ENCODE measurements around the gene AMOT.
A peak's percentile ranks its signal among the peaks of the same experiment; 100 is the strongest.

The AMOT gene

DNA sequence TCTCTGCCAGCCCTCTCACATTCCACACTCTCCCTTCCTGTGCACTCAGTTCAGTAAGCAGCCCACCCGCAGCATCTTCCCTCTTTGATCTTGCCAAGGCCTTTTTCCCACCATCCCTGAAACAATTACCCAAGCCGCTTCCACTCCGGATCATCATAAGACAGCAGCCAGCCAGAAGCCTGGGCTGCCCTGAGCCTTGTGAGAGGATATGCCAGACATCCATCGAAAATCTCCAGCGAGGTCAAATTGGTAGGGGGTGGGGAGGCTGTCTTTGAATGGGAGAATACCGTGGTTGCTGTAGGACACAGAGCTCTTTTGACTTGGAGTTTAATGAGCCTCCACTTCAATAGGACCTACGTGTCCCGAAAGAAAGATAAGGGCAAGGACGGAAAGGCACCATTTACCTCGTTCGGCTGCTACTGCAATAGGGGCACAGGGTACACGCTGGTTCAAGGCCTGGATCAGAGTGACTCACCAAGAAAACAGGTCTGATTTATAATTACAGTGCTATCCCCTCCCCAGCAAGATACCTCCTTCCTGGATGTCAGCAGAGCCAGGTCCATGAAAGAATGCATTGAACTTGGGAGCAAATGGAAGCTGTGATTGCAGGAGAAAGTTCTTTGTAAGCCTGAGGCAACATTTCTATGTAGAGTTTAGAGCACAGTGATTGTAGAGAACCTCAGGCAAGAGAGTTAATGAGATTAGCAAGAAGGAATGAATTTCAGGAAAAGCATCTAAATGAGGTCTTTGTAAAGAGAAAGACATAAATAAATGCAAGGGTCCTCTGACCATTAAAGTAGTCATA is 39.5 kb downstream of the AMOT start:
- no peak overlapping the region for H3K27ac Mint-ChIP-seq
- peaks cover 5% of the 10 kb centered on the region for H3K36me3 Mint-ChIP-seq (ENCODE audit: low read depth)
- no peaks in the 10 kb centered on the region for H3K27me3 Mint-ChIP-seq
- H3K9me3 Mint-ChIP-seq: peaks cover 8% of the 10 kb centered on the region
- peaks cover 2% of the 10 kb centered on the region for H3K4me1 Mint-ChIP-seq
- H3K4me3 Mint-ChIP-seq: no peak overlapping the region
- ATAC-seq (no peak), DNase-seq (no peak)

DNA sequence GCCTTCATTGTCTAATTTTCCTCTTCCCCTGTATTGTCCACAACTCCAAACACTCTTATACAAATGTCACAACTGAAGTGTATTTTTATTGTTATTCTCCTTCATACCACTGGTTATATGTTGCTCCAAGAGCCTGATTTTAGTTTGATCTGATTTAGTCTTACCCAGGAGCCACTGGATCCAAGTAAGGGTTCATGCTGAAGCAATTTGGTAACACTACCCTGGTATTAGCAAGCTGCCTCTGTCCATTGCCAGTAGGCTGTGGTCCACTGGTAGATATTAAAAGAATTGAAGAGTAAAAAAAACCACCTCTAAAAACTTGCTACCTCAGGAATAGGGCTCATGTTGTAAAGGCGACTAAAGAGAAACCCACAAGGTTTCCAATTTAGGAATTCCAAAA is 41.2 kb downstream of the AMOT start:
- Mint-ChIP-seq H3K36me3 (ENCODE audit: low read depth) (peaks cover 5% of the 10 kb centered on the region), H3K4me1 (peaks cover 2% of the 10 kb centered on the region), H3K4me3 (no peak overlapping the region), H3K27ac (no peak overlapping the region), H3K27me3 (no peaks in the 10 kb centered on the region), H3K9me3 (peaks cover 8% of the 10 kb centered on the region)
- ATAC-seq: no peak
- no peak for DNase-seq

DNA sequence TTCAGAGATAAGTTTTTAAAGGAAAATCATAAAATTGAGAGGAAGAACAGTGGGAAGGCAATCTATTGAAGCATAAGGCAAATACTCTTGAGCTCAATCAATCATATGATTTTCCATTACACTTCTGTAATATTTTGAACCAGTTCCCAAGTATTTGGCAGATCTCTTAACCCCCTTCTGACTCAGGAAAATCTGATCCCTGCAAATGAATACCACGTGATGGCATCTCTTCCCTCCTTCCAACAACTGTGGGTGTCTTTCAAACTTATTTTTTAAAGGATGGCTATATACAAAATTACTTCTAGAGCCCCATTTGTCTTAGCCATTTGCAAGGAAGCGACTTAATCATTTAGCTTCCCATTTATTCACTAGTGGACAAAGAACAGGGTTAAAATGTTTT is 41.9 kb downstream of the AMOT start:
- no peak overlapping the region for H3K4me3 Mint-ChIP-seq
- H3K9me3 Mint-ChIP-seq: peaks cover 8% of the 10 kb centered on the region
- DNase-seq: no peak
- H3K27ac Mint-ChIP-seq: no peak overlapping the region
- peaks cover 5% of the 10 kb centered on the region for H3K36me3 Mint-ChIP-seq (ENCODE audit: low read depth)
- no peak for ATAC-seq
- H3K27me3 Mint-ChIP-seq: no peaks in the 10 kb centered on the region
- peaks cover 2% of the 10 kb centered on the region for H3K4me1 Mint-ChIP-seq

DNA sequence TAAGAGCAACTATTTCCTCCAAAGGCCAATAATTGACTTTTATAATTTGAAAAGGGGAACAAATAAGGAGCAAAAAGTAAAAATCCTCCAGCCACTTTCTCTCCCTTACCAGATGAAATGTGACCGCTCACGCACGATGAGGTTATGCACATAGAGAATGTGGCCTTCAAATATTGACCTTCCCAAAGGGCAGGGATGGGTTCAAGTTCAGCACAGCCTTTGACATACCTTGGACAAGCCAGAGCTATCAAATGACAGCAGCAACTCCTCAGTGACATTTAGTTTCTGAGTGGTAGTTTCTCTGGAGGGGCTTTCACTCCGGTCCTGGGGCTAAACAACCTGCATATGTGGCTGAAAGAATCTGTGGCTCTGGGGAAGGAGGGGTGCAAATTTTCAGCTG is 50.7 kb downstream of the AMOT start:
- ATAC-seq: peak; percentile 52
- Mint-ChIP-seq H3K4me1 (peaks cover 15% of the 10 kb centered on the region), H3K36me3 (ENCODE audit: low read depth) (peaks cover 3% of the 10 kb centered on the region), H3K27me3 (no peaks in the 10 kb centered on the region), H3K27ac (peak overlapping the region; percentile 56), H3K9me3 (no peaks in the 10 kb centered on the region), H3K4me3 (no peak overlapping the region)
- DNase-seq: no peak

DNA sequence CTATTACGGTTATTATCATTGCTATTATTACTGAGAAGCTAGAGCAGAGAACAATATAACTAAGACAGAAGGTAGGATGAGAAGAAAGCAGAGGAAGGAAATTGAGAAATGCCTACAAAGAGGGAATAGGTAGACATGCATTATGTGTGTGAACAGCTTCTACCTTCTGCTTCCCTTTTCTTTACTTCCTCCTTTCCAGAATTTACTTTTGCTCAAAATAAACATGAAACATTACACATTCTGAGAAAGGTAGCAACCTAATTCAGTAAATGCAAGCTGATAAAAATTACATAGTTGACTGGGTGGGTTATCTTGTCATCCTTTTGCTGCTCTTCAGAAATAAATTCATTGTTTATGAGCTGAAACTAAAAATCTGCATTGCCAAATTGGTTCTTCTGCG is 54.6 kb downstream of the AMOT start:
- H3K4me1 Mint-ChIP-seq: peaks cover 12% of the 10 kb centered on the region
- no peak overlapping the region for H3K27ac Mint-ChIP-seq
- DNase-seq (no peak), ATAC-seq (no peak)
- no peak overlapping the region for H3K4me3 Mint-ChIP-seq
- H3K27me3 Mint-ChIP-seq: no peaks in the 10 kb centered on the region
- peaks cover 2% of the 10 kb centered on the region for H3K36me3 Mint-ChIP-seq (ENCODE audit: low read depth)
- H3K9me3 Mint-ChIP-seq: no peaks in the 10 kb centered on the region

DNA sequence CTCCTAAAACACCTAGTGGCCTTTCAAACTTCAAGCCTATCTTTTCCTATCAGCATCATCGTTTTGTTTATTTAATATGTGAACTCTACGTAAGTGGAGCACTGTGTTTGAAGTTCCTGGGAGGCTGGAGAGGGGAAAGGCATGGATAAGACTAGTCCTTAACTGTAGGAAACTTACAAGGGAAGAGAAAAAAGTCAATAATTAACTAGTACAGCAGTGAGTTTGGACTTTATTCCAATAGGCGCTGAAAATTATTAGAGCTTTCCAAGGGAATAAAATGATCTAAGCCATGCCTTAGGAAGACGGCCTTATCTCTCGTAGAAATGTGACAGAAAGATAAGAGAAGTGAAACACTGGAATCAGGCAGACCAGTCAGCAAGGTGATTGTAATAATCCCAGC is 55.3 kb downstream of the AMOT start:
- DNase-seq (no peak), ATAC-seq (no peak)
- H3K36me3 Mint-ChIP-seq (ENCODE audit: low read depth): peaks cover 2% of the 10 kb centered on the region
- H3K9me3 Mint-ChIP-seq: no peaks in the 10 kb centered on the region
- no peaks in the 10 kb centered on the region for H3K27me3 Mint-ChIP-seq
- H3K4me1 Mint-ChIP-seq: peaks cover 9% of the 10 kb centered on the region
- no peak overlapping the region for H3K27ac Mint-ChIP-seq
- no peak overlapping the region for H3K4me3 Mint-ChIP-seq

DNA sequence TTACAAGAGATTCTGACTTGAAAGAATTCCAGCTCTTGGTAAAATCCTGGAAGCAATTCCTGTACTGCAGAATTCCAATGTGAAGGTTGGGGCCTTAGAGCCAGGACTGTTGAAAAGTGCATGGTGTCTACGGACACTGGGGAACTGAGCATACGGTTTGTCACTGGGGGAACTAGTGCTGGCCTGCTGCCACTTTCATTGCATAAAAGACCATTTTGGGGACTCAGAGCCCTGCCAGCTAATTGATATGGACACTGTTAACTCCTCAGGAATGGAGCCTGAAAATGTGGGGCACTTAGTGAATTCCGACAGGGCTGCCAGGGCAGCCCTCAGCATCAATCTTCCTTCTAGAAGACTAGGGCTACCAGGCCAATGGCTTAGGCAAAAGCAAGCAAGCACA is 55.9 kb downstream of the AMOT start:
- Mint-ChIP-seq H3K4me3 (no peak overlapping the region), H3K27ac (no peak overlapping the region), H3K9me3 (no peaks in the 10 kb centered on the region), H3K27me3 (no peaks in the 10 kb centered on the region), H3K36me3 (ENCODE audit: low read depth) (peaks cover 2% of the 10 kb centered on the region), H3K4me1 (peaks cover 2% of the 10 kb centered on the region)
- ATAC-seq: no peak
- no peak for DNase-seq

DNA sequence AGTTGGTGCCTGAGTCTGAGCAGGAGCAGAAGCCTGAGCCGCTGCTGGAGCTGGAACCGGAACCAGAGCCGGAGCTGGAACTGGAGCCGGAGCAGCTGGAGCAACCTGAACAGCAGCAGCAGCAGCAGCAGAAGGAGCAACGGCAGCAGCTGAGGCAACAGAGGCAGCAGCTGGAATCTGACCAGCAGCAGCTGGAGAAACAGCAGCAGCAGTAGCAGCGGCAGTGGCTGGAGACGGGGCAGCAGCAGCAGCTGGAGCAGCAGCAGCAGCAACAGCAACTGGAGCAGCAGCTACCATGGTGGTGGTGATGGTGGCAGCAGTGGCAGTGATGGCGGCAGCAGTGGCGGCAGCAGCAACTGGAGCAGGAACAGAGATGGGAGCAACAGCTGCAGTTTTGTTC is 61.5 kb downstream of the AMOT start:
- H3K4me3 Mint-ChIP-seq: no peak overlapping the region
- no peaks in the 10 kb centered on the region for H3K9me3 Mint-ChIP-seq
- H3K27ac Mint-ChIP-seq: no peak overlapping the region
- DNase-seq (no peak), ATAC-seq (no peak)
- H3K4me1 Mint-ChIP-seq: no peaks in the 10 kb centered on the region
- H3K36me3 Mint-ChIP-seq (ENCODE audit: low read depth): peaks cover 2% of the 10 kb centered on the region
- no peaks in the 10 kb centered on the region for H3K27me3 Mint-ChIP-seq

DNA sequence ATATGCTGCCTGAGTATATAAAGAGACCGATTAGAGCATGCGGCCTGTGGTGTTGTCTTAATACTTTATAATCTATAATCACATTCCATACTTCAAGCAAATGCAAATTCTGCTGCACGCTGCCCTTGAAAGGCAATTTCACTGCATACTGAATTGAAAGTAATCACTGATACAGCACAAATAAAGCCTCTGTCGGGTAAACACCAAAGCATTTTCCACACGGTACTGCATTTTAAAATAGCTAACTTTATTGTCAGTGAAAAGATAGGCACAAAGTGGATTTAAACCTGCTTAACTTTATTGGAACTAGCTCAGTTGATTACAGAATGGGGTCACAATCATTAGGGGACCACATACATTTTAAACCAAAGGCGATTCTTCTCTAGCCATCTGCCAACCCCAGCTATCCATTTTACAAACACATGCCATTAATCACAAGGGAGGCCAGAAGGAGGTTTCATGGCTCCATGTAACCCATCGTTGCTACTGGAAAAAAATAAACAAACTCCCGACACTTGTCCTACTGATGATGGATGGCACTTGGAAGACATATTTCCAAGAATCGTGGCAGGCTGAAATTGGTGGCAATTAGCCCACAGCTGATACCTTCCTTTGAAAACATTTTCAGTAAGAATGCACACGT is 65.9 kb downstream of the AMOT start:
- no peak for DNase-seq
- Mint-ChIP-seq H3K27ac (no peak overlapping the region), H3K4me1 (peaks cover 4% of the 10 kb centered on the region), H3K9me3 (no peaks in the 10 kb centered on the region), H3K4me3 (no peak overlapping the region), H3K27me3 (no peaks in the 10 kb centered on the region), H3K36me3 (ENCODE audit: low read depth) (no peaks in the 10 kb centered on the region)
- no peak for ATAC-seq

DNA sequence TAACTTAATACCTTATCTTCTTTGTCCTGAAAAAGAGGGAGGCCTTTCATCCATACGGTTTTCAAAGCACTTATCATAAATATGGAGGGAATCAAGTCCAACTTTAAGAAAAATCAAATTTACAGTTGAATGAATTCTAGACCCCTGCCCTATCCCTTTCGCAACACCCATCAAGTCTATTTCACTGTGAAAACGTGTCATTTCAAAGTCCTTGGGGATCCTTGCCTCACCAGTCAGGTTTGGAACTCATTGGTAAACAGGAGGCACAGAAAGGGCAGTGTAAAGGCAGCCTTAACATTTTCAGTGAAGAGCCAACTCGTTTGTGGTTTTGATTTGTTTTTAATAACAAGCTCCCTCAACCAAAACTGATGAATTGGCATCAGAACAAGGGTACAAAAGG is 66.5 kb downstream of the AMOT start:
- Mint-ChIP-seq H3K36me3 (ENCODE audit: low read depth) (no peaks in the 10 kb centered on the region), H3K4me1 (peaks cover 4% of the 10 kb centered on the region), H3K4me3 (no peak overlapping the region), H3K27me3 (no peaks in the 10 kb centered on the region), H3K27ac (no peak overlapping the region), H3K9me3 (no peaks in the 10 kb centered on the region)
- no peak for DNase-seq
- ATAC-seq: no peak

DNA sequence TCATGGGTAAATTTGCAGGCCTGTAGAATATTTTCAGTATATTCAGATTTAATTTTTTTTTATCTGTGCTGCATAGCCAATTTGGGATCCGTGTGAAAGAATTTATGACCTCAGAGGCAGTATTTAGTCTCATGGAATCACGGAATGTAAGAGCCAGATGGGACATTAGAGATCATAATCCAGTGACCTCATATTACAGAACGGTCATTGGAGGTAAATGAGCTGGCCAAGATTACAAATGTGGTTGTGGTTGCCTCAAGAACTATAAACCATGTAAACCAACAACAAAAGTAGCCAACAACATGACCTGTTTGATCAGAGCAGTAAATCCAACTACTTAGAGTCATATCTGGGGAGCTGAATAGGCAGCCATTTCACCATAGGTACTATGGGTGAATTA is 71.6 kb downstream of the AMOT start:
- H3K36me3 Mint-ChIP-seq (ENCODE audit: low read depth): no peaks in the 10 kb centered on the region

DNA sequence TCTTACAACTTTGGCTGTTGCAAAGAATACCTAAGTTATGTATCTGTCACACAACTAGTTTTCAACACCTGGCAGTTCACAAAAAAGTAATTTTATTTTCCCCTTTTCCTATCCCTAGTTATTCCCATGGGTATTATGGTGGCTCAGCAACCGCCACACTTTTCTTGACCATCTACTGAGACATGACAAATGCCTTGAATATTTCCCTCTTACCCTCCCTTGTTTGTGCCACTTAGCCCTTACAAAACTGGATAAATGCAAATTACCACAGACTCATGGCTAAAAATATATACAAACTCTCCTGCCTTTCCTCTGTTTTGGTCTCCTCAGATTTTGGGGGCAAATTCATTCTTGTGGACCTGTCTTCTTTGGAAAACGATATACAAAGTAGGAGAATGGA is 72.1 kb downstream of the AMOT start:
- Mint-ChIP-seq H3K27ac (no peak overlapping the region), H3K36me3 (ENCODE audit: low read depth) (no peaks in the 10 kb centered on the region), H3K4me3 (no peak overlapping the region), H3K9me3 (no peaks in the 10 kb centered on the region), H3K27me3 (no peaks in the 10 kb centered on the region), H3K4me1 (peaks cover 4% of the 10 kb centered on the region)
- ATAC-seq: no peak
- DNase-seq: no peak

More for the DNA sequence above, 71.6 kb downstream of the AMOT start:
- no peak overlapping the region for H3K27ac Mint-ChIP-seq
- no peaks in the 10 kb centered on the region for H3K27me3 Mint-ChIP-seq
- H3K9me3 Mint-ChIP-seq: no peaks in the 10 kb centered on the region
- DNase-seq (no peak), ATAC-seq (no peak)
- peaks cover 4% of the 10 kb centered on the region for H3K4me1 Mint-ChIP-seq
- no peak overlapping the region for H3K4me3 Mint-ChIP-seq

DNA sequence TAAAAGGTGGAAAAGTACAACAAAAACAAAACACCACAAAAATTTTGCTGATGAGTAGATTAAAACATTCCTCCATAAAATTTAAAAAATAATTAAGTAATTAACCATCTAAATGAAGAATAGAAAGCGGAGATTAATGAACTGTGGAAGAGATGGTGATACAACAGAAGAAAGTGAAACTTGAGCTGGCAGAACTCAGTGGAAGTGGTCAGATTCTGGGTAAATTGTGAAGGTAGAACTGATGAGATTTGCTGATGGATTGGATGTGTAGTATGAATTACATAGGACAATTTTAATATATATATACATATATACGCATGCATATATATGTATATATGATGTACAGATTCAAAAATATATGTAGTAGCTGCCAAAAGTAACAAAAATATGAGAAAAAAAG is 73.9 kb downstream of the AMOT start:
- Mint-ChIP-seq H3K4me3 (no peak overlapping the region), H3K4me1 (peaks cover 4% of the 10 kb centered on the region), H3K9me3 (no peaks in the 10 kb centered on the region), H3K27ac (no peak overlapping the region), H3K36me3 (ENCODE audit: low read depth) (no peaks in the 10 kb centered on the region), H3K27me3 (no peaks in the 10 kb centered on the region)
- DNase-seq (no peak), ATAC-seq (no peak)

DNA sequence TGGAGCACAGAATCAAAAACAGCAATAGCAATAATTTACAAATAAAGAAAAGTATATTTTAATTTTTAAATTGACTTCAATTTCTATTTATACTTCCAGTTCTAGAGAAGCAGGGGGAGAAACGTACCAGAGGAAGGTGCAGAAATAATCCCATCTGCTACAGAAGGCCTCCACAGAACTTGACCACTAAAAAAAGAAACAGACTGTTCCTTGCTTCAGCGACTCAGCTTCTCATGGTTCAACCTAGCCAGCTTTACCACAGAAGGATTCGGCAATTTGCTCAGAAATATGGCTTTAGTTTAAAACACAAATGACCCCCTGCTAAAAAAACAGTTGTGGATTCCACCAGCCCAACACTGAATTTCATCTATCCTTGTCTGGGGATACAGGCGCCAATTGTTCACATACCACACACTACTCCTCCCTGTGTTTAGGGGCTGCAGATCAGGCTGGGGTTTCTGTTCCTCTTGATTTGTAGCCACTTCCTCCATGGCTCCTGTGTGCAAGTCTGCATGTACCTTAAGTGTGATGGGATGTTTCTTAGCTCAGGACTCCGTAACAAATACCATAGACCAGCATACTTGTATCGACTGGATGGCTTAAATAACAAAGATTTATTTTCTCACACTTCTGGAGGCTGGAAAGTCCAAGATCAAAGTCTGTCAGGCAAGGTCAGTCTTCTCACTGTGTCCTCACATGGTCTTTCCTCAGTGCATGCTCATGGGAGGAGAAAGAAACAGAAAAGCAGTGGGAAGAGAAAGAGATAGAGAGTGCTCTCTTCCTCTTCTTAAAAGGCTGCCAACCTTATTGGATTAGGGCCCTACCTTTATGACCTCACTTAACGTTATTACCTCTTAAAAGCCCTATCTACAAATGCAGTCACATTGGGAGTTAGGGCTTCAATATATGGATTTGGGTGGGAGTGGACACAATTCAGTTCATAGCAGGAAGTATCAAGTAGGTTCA is 79.1 kb downstream of the AMOT start:
- H3K27ac Mint-ChIP-seq: no peak overlapping the region
- H3K27me3 Mint-ChIP-seq: no peaks in the 10 kb centered on the region
- no peak for DNase-seq
- no peak overlapping the region for H3K4me3 Mint-ChIP-seq
- no peaks in the 10 kb centered on the region for H3K4me1 Mint-ChIP-seq
- H3K9me3 Mint-ChIP-seq: no peaks in the 10 kb centered on the region
- no peaks in the 10 kb centered on the region for H3K36me3 Mint-ChIP-seq (ENCODE audit: low read depth)
- no peak for ATAC-seq

DNA sequence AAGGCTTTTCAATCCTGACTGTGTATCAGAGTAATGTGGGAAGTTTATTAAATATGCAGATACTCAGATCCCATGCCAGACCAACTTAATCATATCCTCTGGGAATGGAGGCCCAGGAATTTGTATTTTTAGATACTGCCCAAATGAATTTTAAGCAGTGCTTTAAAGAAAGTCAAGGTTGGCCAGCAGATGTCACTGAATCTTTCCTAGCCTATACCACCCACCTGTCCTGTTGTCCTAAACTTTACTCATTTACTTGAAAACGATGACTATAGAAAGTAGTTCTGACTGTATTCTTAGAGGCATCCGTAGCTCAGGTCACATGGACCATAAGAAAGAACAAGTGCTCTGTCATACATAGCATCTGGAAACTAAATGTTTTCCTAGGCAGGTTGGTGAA is 79.9 kb downstream of the AMOT start:
- Mint-ChIP-seq H3K9me3 (no peaks in the 10 kb centered on the region), H3K27ac (no peak overlapping the region), H3K4me1 (no peaks in the 10 kb centered on the region), H3K4me3 (no peak overlapping the region), H3K27me3 (no peaks in the 10 kb centered on the region), H3K36me3 (ENCODE audit: low read depth) (no peaks in the 10 kb centered on the region)
- no peak for ATAC-seq
- no peak for DNase-seq

Data from activated naive CD8-positive, alpha-beta T cell treated with anti-CD3 and anti-CD28 coated beads, Interleukin-2, amount 50 U/mL, for 24 hours (primary cell).